Lung (tissue), 12 donors: ENCODE data around the gene SLC45A1. TPM values are rescaled to one million over a fixed set of nuclear protein-coding genes. Genes with fewer than 3 reads are reported as not detected.

Source experiments
- ATAC-seq: fragments of 200-7000 bp; cut with Tn5 transposase; one replicate; pipeline ENCODE4 v1.9.1; 2020; ENCODE audit warnings: moderate number of reproducible peaks; ENCODE audit not compliant: insufficient read depth, low FRiP score
- DNase-seq, 3 donors: peaks; one replicate each; pipeline ENCODE4 v3.0.0-alpha.2; 2013 to 2017
- H3K27ac ChIP-seq, 2 donors: one replicate each; pipeline ENCODE4 v1.5.1; 2013; ENCODE audit warnings: mild to moderate bottlenecking in 2 of 2, moderate library complexity in 2 of 2, control low read depth in 1 of 2, inconsistent platforms in 1 of 2, low read depth in 1 of 2, low read length in 1 of 2
- H3K27me3 ChIP-seq, 3 donors: one replicate each; pipeline ENCODE4 v1.5.1; 2013; ENCODE audit warnings: low read length in 2 of 3; ENCODE audit not compliant: control insufficient read depth in 3 of 3, insufficient read depth in 3 of 3
- H3K36me3 ChIP-seq, 4 donors: one replicate each; pipeline ENCODE4 v1.5.1; 2013; ENCODE audit warnings: low read length in 4 of 4, mild to moderate bottlenecking in 1 of 4, moderate library complexity in 1 of 4; ENCODE audit not compliant: control insufficient read depth in 4 of 4, insufficient read depth in 4 of 4
- H3K4me1 ChIP-seq, 5 donors: one replicate each; pipeline ENCODE4 v1.5.1; 2013; ENCODE audit warnings: low read length in 5 of 5, mild to moderate bottlenecking in 2 of 5, moderate library complexity in 1 of 5; ENCODE audit not compliant: control insufficient read depth in 5 of 5, insufficient read depth in 5 of 5
- H3K4me3 ChIP-seq: one replicate; pipeline ENCODE4 v1.5.1; 2013; ENCODE audit warnings: mild to moderate bottlenecking, control low read depth, moderate library complexity
- H3K9ac ChIP-seq, 2 donors: one replicate each; pipeline ENCODE4 v1.5.1; 2013; ENCODE audit warnings: low read length in 2 of 2, control low read depth in 1 of 2; ENCODE audit not compliant: insufficient read depth in 1 of 2
- H3K9me3 ChIP-seq, 4 donors: one replicate each; pipeline ENCODE4 v1.5.1; 2013; ENCODE audit warnings: low read length in 3 of 4, mild to moderate bottlenecking in 1 of 4, moderate library complexity in 1 of 4; ENCODE audit not compliant: control insufficient read depth in 4 of 4, insufficient read depth in 3 of 4
- CTCF ChIP-seq: IDR thresholded peaks from 2 replicates; pipeline ENCODE4 v1.5.1; 2012; ENCODE audit warnings: mild to moderate bottlenecking; ENCODE audit errors: control extremely low read depth, extremely low read depth
- WGBS, 2 donors: extraction: QIAGEN DNeasy Blood & Tissue Kit; methylation state at CpG; one replicate each; pipeline ENCODE4 v1.1.7; 2013; 5-methylcytosine and 5-hydroxymethylcytosine counted together
- polyA plus RNA-seq, 2 donors: library from polyadenylated mRNA; stranded (reverse); fragments of 200-250 nt; gene quantifications; one replicate each; pipeline ENCODE4 v1.2.1, GENCODE V29; 2013
- total RNA-seq, 2 donors: library from RNA; depleted of rRNA in 1 of 2; stranded (reverse); fragments of >200 nt in 1 of 2; gene quantifications; one replicate each; pipeline ENCODE4 v1.2.1, GENCODE V29; 2014 to 2021
- donor health status: control.
- donor health status: control.
- donor health status: Bipolar disorder and iron deficiency.
- donor health status: healthy.
- donor health status: DM: yes; HTN: yes; CAD: no.

The SLC45A1 gene
- total and polyA plus RNA-seq, 4 donors: 0.74 to 1.6 (median 1.1) TPM

GRCh38 chr1:8374356-8374755 is 56.4 kb downstream of the SLC45A1 start:
- no peak for DNase-seq
- Histone ChIP-seq H3K4me3 (no peak overlapping the region), H3K9ac (peak overlapping the region in 1 of 2 donors; percentile 28), H3K36me3 (peaks cover 0 to 10% (median 5%) of the 10 kb centered on the region in 4 donors), H3K4me1 (peaks cover 35 to 71% (median 58%) of the 10 kb centered on the region in 5 donors), H3K27me3 (no peaks in the 10 kb centered on the region), H3K27ac (peak overlapping the region; percentile 66 to 94), H3K9me3 (no peaks in the 10 kb centered on the region)
- 79 to 83% methylated on average over 5 of the region's 5 CpGs for WGBS, 2 donors
- ATAC-seq: peak; percentile 10
- no peak for TF ChIP-seq CTCF

- no peak for TF ChIP-seq CTCF
- no peaks in the 10 kb centered on the region for H3K9me3 ChIP-seq
- H3K36me3 ChIP-seq: peaks cover 0 to 12% (median 6%) of the 10 kb centered on the region in 4 donors
- no peak for ATAC-seq
- H3K9ac ChIP-seq: no peak overlapping the region
- H3K27me3 ChIP-seq: no peaks in the 10 kb centered on the region
- peaks cover 39 to 75% (median 62%) of the 10 kb centered on the region in 5 donors for H3K4me1 ChIP-seq
- DNase-seq: no peak
- 89 to 91% methylated on average over 2 of the region's 2 CpGs for WGBS, 2 donors
- no peak overlapping the region for H3K4me3 ChIP-seq
- H3K27ac ChIP-seq: peak overlapping the region; percentile 66 to 94
Measured at GRCh38 chr1:8374812-8375211, 56.9 kb downstream of the SLC45A1 start.

- Histone ChIP-seq H3K27ac (peak overlapping the region in 1 of 2 donors; percentile 21), H3K27me3 (no peaks in the 10 kb centered on the region), H3K4me3 (no peak overlapping the region), H3K4me1 (peaks cover 46 to 68% (median 54%) of the 10 kb centered on the region in 5 donors), H3K9me3 (peaks cover 0 to 3% (median 0%) of the 10 kb centered on the region in 4 donors), H3K9ac (no peak overlapping the region), H3K36me3 (peaks cover 0 to 16% (median 11%) of the 10 kb centered on the region in 4 donors)
- no peak for TF ChIP-seq CTCF
- DNase-seq (no peak), ATAC-seq (no peak)
- WGBS, 2 donors: 67 to 86% methylated on average over 4 of the region's 4 CpGs
Measured at GRCh38 chr1:8376358-8376840, 58.5 kb downstream of the SLC45A1 start.
